H9 (cell line): Measurements from ENCODE around the gene SFXN5. TPM values are rescaled to one million over a fixed set of nuclear protein-coding genes. Genes with fewer than 3 reads are reported as not detected.

Source experiments
- DNase-seq: peaks from one replicate; pipeline ENCODE4 v3.0.0-alpha.2; 2017
- H2AFZ ChIP-seq: one replicate; pipeline ENCODE4 v1.6.1; 2013; ENCODE audit warnings: mild to moderate bottlenecking, low read length, control low read depth, moderate library complexity
- H2AK5ac ChIP-seq: 2 replicates; pipeline ENCODE4 v1.6.1; 2013; ENCODE audit warnings: low read length, control low read depth, mixed read lengths; ENCODE audit not compliant: insufficient read length
- H2BK120ac ChIP-seq: one replicate; pipeline ENCODE4 v1.6.1; 2013; ENCODE audit warnings: low read depth, mild to moderate bottlenecking, low read length, control low read depth, inconsistent platforms; ENCODE audit not compliant: poor library complexity, severe bottlenecking
- H2BK12ac ChIP-seq: 2 replicates; pipeline ENCODE4 v1.6.1; 2013; ENCODE audit warnings: low read length, control low read depth, mixed read lengths, low read depth; ENCODE audit not compliant: insufficient read length
- H2BK15ac ChIP-seq: 2 replicates; pipeline ENCODE4 v1.6.1; 2013; ENCODE audit warnings: low read depth, low read length, control low read depth
- H2BK20ac ChIP-seq: one replicate; pipeline ENCODE4 v1.6.1; 2013; ENCODE audit warnings: low read depth, mild to moderate bottlenecking, low read length, control low read depth, inconsistent platforms; ENCODE audit not compliant: poor library complexity, severe bottlenecking
- H2BK5ac ChIP-seq: 2 replicates; pipeline ENCODE4 v1.6.1; 2013; ENCODE audit warnings: low read length, control low read depth, mixed read lengths; ENCODE audit not compliant: insufficient read length
- H3K14ac ChIP-seq: 2 replicates; pipeline ENCODE4 v1.6.1; 2013; ENCODE audit warnings: low read length, control low read depth; ENCODE audit not compliant: insufficient read depth
- H3K18ac ChIP-seq: 2 replicates; pipeline ENCODE4 v1.6.1; 2013; ENCODE audit warnings: low read depth, mild to moderate bottlenecking, mixed read lengths, low read length, control low read depth; ENCODE audit not compliant: insufficient read length
- H3K23ac ChIP-seq: 2 replicates; pipeline ENCODE4 v1.6.1; 2013; ENCODE audit warnings: low read length, control low read depth, mixed read lengths, low read depth; ENCODE audit not compliant: insufficient read length
- H3K23me2 ChIP-seq: 2 replicates; pipeline ENCODE4 v1.6.1; 2013; ENCODE audit warnings: low read depth, mild to moderate bottlenecking, mixed read lengths, low read length, control low read depth; ENCODE audit not compliant: insufficient read length, poor library complexity, severe bottlenecking
- H3K27ac ChIP-seq: 2 replicates; pipeline ENCODE4 v1.5.1; 2013; ENCODE audit warnings: low read length, control low read depth, mixed read lengths, low read depth; ENCODE audit not compliant: insufficient read length
- H3K27me3 ChIP-seq: 2 replicates; pipeline ENCODE4 v1.6.1; 2013; ENCODE audit warnings: low read length, control low read depth, inconsistent platforms; ENCODE audit not compliant: insufficient read depth
- H3K4ac ChIP-seq: 2 replicates; pipeline ENCODE4 v1.6.1; 2013; ENCODE audit warnings: low read depth, mild to moderate bottlenecking, control low read depth, inconsistent platforms, low read length, moderate library complexity
- H3K4me1 ChIP-seq: 2 replicates; pipeline ENCODE4 v1.6.1; 2013; ENCODE audit warnings: low read length, control low read depth, inconsistent platforms; ENCODE audit not compliant: insufficient read depth
- H3K4me2 ChIP-seq: 2 replicates; pipeline ENCODE4 v1.6.1; 2013; ENCODE audit warnings: low read length, control low read depth, mixed read lengths; ENCODE audit not compliant: insufficient read length, insufficient read depth
- H3K56ac ChIP-seq: 2 replicates; pipeline ENCODE4 v1.6.1; 2013; ENCODE audit warnings: low read depth, mild to moderate bottlenecking, mixed read lengths, low read length, control low read depth; ENCODE audit not compliant: insufficient read length
- H3K79me1 ChIP-seq: 2 replicates; pipeline ENCODE4 v1.6.1; 2013; ENCODE audit warnings: low read depth, mild to moderate bottlenecking, moderate library complexity, low read length, control low read depth, inconsistent platforms; ENCODE audit not compliant: insufficient read depth, poor library complexity, severe bottlenecking
- H3K79me2 ChIP-seq: 2 replicates; pipeline ENCODE4 v1.6.1; 2013; ENCODE audit warnings: low read length, control low read depth, inconsistent platforms; ENCODE audit not compliant: insufficient read depth
- H3K9ac ChIP-seq: 2 replicates; pipeline ENCODE4 v1.6.1; 2013; ENCODE audit warnings: low read length, control low read depth, mixed read lengths; ENCODE audit not compliant: insufficient read length; ENCODE audit errors: extremely low read depth
- H3K9me3 ChIP-seq: one replicate; pipeline ENCODE4 v1.6.1; 2013; ENCODE audit warnings: low read depth, low read length, inconsistent platforms; ENCODE audit not compliant: control insufficient read depth
- H3T11ph ChIP-seq: one replicate; pipeline ENCODE4 v1.6.1; 2013; ENCODE audit warnings: mild to moderate bottlenecking, low read length, control low read depth, inconsistent platforms
- H4K20me1 ChIP-seq: one replicate; pipeline ENCODE4 v1.6.1; 2013; ENCODE audit not compliant: control insufficient read depth, insufficient read length, insufficient read depth
- H4K5ac ChIP-seq: 2 replicates; pipeline ENCODE4 v1.6.1; 2013; ENCODE audit warnings: low read depth, mild to moderate bottlenecking, mixed read lengths, low read length, control low read depth; ENCODE audit not compliant: insufficient read length
- H4K8ac ChIP-seq: replicated peaks from 2 replicates; pipeline ENCODE4 v1.6.1; 2013; ENCODE audit warnings: low read length, control low read depth, mixed read lengths, low read depth; ENCODE audit not compliant: insufficient read length
- H4K91ac ChIP-seq: 2 replicates; pipeline ENCODE4 v1.6.1; 2013; ENCODE audit warnings: low read depth, mild to moderate bottlenecking, moderate library complexity, mixed read lengths, low read length, control low read depth; ENCODE audit not compliant: insufficient read length
- H3K27ac Mint-ChIP-seq, 3 experiments: 2 replicates in 2 of 3; 3 replicates in 1 of 3; pipeline ENCODE4 v1.8.0; 2020 to 2021; ENCODE audit warnings: mixed read lengths in 3 of 3, mild to moderate bottlenecking in 1 of 3, moderate library complexity in 1 of 3
- H3K27me3 Mint-ChIP-seq: 2 replicates; pipeline ENCODE4 v1.8.0; 2021; ENCODE audit warnings: low read depth, mild to moderate bottlenecking, moderate library complexity, mixed read lengths
- H3K36me3 Mint-ChIP-seq, 3 experiments: 2 replicates in 2 of 3; 3 replicates in 1 of 3; pipeline ENCODE4 v1.8.0; 2020 to 2021; ENCODE audit warnings: low read depth in 3 of 3, mixed read lengths in 3 of 3; ENCODE audit not compliant: insufficient read depth in 1 of 3
- H3K4me1 Mint-ChIP-seq, 2 experiments: 2 replicates each; pipeline ENCODE4 v1.8.0; 2020; ENCODE audit warnings: mixed read lengths in 2 of 2
- H3K4me3 Mint-ChIP-seq, 2 experiments: 2 replicates in 1 of 2; 3 replicates in 1 of 2; pipeline ENCODE4 v1.8.0; 2020 to 2021; ENCODE audit warnings: mild to moderate bottlenecking in 2 of 2, mixed read lengths in 2 of 2, moderate library complexity in 1 of 2
- H3K9me3 Mint-ChIP-seq, 2 experiments: 2 replicates in 1 of 2; 3 replicates in 1 of 2; pipeline ENCODE4 v1.8.0; 2020; ENCODE audit warnings: mild to moderate bottlenecking in 2 of 2, mixed read lengths in 2 of 2, moderate library complexity in 1 of 2
- CTCF ChIP-seq: fragments of 200-600 bp; sonication (generic); conservative IDR thresholded peaks from 3 replicates; pipeline ENCODE4 v1.8.0; 2021; ENCODE audit warnings: antibody characterized with exemption, mild to moderate bottlenecking
- WGBS: extraction: QIAGEN DNeasy Blood & Tissue Kit; methylation state at CpG from one replicate; pipeline ENCODE4 v1.1.7; 2013; ENCODE audit warnings: missing lambda C conversion rate, low lambda C conversion rate, mixed read lengths; ENCODE audit not compliant: insufficient read length; ENCODE audit errors: extremely low coverage; 5-methylcytosine and 5-hydroxymethylcytosine counted together
- total RNA-seq: library from RNA; stranded (reverse); gene quantifications from 2 replicates; pipeline ENCODE4 v1.2.1, GENCODE V29; 2021

SFXN5 gene
- total RNA-seq, 1 experiment from 2014 or later, result 30.9 TPM

GRCh38 chr2:73072416-73072815 is 904 bp upstream of the SFXN5 start:
- no peak overlapping the region for H2AFZ ChIP-seq

More at GRCh38 chr2:73072416-73072815, 904 bp upstream of the SFXN5 start:
- Histone ChIP-seq H2BK5ac (no peak overlapping the region), H3K79me1 (peaks cover 6% of the 10 kb centered on the region), H3K79me2 (peaks cover 7% of the 10 kb centered on the region; the same call in 1 of the 2 replicates), H3K27ac (no peak overlapping the region), H2BK12ac (no peak overlapping the region), H4K5ac (no peak overlapping the region), H4K8ac (no peak overlapping the region), H3K23ac (no peak overlapping the region), H3K9me3 (no peaks in the 10 kb centered on the region), H4K91ac (no peak overlapping the region), H3K4me1 (peaks cover 4% of the 10 kb centered on the region; the same call in 1 of the 2 replicates), H4K20me1 (peaks cover 2% of the 10 kb centered on the region), H3K14ac (no peak overlapping the region), H3K23me2 (peaks cover 7% of the 10 kb centered on the region), H3K4me2 (peak overlapping the region; percentile 88), H3K27me3 (no peaks in the 10 kb centered on the region), H2BK120ac (no peak overlapping the region), H2AK5ac (no peak overlapping the region), H2BK15ac (no peak overlapping the region), H3T11ph (no peak overlapping the region), H3K56ac (no peak overlapping the region), H2BK20ac (no peak overlapping the region), H3K4ac (no peak overlapping the region), H3K18ac (no peak overlapping the region), H3K9ac (no peak overlapping the region)
- peaks cover 27 to 29% of the 10 kb centered on the region in 2 experiments for H3K4me1 Mint-ChIP-seq
- H3K4me3 Mint-ChIP-seq, result peak overlapping the region; percentile 88 to 92
- H3K9me3 Mint-ChIP-seq, result no peaks in the 10 kb centered on the region
- no peak for DNase-seq
- no peak for TF ChIP-seq CTCF
- WGBS, result no CpG with 5 or more reads among the region's 1 CpG
- H3K36me3 Mint-ChIP-seq, result peaks cover 0 to 8% (median 7%) of the 10 kb centered on the region in 3 experiments; a peak in 4 of 7 replicates
- peaks cover 6% of the 10 kb centered on the region for H3K27me3 Mint-ChIP-seq
- no peak overlapping the region for H3K27ac Mint-ChIP-seq
